Measurements from ENCODE around the gene NR3C2.

NR3C2 gene

GRCh38 chr4:148302416-148302815, 139.8 kb downstream of the NR3C2 start:
- DNase-seq: no peak

- no peak for DNase-seq
Observed at GRCh38 chr4:148300877-148301276, 141.3 kb downstream of the NR3C2 start.

- no peak for DNase-seq
Observed at GRCh38 chr4:148299337-148299736, 142.9 kb downstream of the NR3C2 start.

GRCh38 chr4:148296498-148296897, 145.7 kb downstream of the NR3C2 start:
- no peak for DNase-seq

- DNase-seq: no peak
Observed at GRCh38 chr4:148295642-148296041, 146.6 kb downstream of the NR3C2 start.

GRCh38 chr4:148293571-148293970, 148.6 kb downstream of the NR3C2 start:
- DNase-seq: no peak

GRCh38 chr4:148292686-148293085, 149.5 kb downstream of the NR3C2 start:
- DNase-seq: no peak

GRCh38 chr4:148289740-148290139, 152.5 kb downstream of the NR3C2 start:
- DNase-seq: no peak

GRCh38 chr4:148288448-148288847, 153.8 kb downstream of the NR3C2 start:
- DNase-seq: no peak

GRCh38 chr4:148287111-148287510, 155.1 kb downstream of the NR3C2 start:
- no peak for DNase-seq

- no peak for DNase-seq
Observed at GRCh38 chr4:148286012-148286411, 156.2 kb downstream of the NR3C2 start.

- DNase-seq: no peak
Observed at GRCh38 chr4:148283665-148284064, 158.5 kb downstream of the NR3C2 start.

GRCh38 chr4:148278310-148278709, 163.9 kb downstream of the NR3C2 start:
- no peak for DNase-seq

- DNase-seq: no peak
Observed at GRCh38 chr4:148275266-148275665, 166.9 kb downstream of the NR3C2 start.

- no peak for DNase-seq
Observed at GRCh38 chr4:148273501-148273986, 168.7 kb downstream of the NR3C2 start.

GRCh38 chr4:148271166-148271565, 171.0 kb downstream of the NR3C2 start:
- DNase-seq: no peak

- DNase-seq: no peak
Observed at GRCh38 chr4:148270630-148271029, 171.6 kb downstream of the NR3C2 start.

- no peak for DNase-seq
Observed at GRCh38 chr4:148268835-148269234, 173.4 kb downstream of the NR3C2 start.

GRCh38 chr4:148266921-148267320, 175.3 kb downstream of the NR3C2 start:
- DNase-seq: no peak

GRCh38 chr4:148266240-148266639, 176.0 kb downstream of the NR3C2 start:
- no peak for DNase-seq

GRCh38 chr4:148265627-148266026, 176.6 kb downstream of the NR3C2 start:
- DNase-seq: no peak

GRCh38 chr4:148263802-148264201, 178.4 kb downstream of the NR3C2 start:
- no peak for DNase-seq

GRCh38 chr4:148263127-148263526, 179.1 kb downstream of the NR3C2 start:
- no peak for DNase-seq

GRCh38 chr4:148261848-148262247, 180.4 kb downstream of the NR3C2 start:
- no peak for DNase-seq

- no peak for DNase-seq
Observed at GRCh38 chr4:148259841-148260240, 182.4 kb downstream of the NR3C2 start.

GRCh38 chr4:148258535-148258934, 183.7 kb downstream of the NR3C2 start:
- DNase-seq: no peak

Data from CD4-positive, alpha-beta T cell treated with Interleukin-17A for 4 hours (primary cell).